ENCODE results near the gene SLC25A41.
"Not testable (repeated sequence)": the region's sequence is repeated elsewhere in the genome, so short reads cannot be mapped to it uniquely, and the experiment has no call there.

The SLC25A41 gene

GRCh38 chr19:6402837-6403608 is 30.5 kb downstream of the SLC25A41 start:
- DNase-seq: no peak

- DNase-seq: no peak
Measured at GRCh38 chr19:6402058-6402457, 31.5 kb downstream of the SLC25A41 start.

GRCh38 chr19:6400062-6400944 is 33.3 kb downstream of the SLC25A41 start:
- not testable (repeated sequence) for DNase-seq

- DNase-seq: no peak
Measured at GRCh38 chr19:6396305-6396704, 37.3 kb downstream of the SLC25A41 start.

GRCh38 chr19:6394831-6395230 is 38.7 kb downstream of the SLC25A41 start:
- DNase-seq: no peak

- peak; percentile 54 for DNase-seq
Measured at GRCh38 chr19:6393983-6394412, 39.6 kb downstream of the SLC25A41 start.

GRCh38 chr19:6393074-6393982 is 40.2 kb downstream of the SLC25A41 start, which contains the start of gene GTF2F1:
GTF2F1 (minus strand) TSS chr19:6393164; CDS start chr19:6392995, 169 bp downstream.
- DNase-seq: peak; percentile 92

- DNase-seq: no peak
Measured at GRCh38 chr19:6392221-6393073, 41.1 kb downstream of the SLC25A41 start.

- DNase-seq: no peak
Measured at GRCh38 chr19:6387372-6387771, 46.2 kb downstream of the SLC25A41 start.

- no peak for DNase-seq
Measured at GRCh38 chr19:6384381-6384780, 49.2 kb downstream of the SLC25A41 start.

- DNase-seq: no peak
Measured at GRCh38 chr19:6383188-6383587, 50.4 kb downstream of the SLC25A41 start.

- DNase-seq: no peak
Measured at GRCh38 chr19:6381030-6381750, 52.4 kb downstream of the SLC25A41 start.

GRCh38 chr19:6379744-6380143 is 53.8 kb downstream of the SLC25A41 start:
- DNase-seq: no peak

- DNase-seq: no peak
Measured at GRCh38 chr19:6378486-6378885, 55.1 kb downstream of the SLC25A41 start.

- no peak for DNase-seq
Measured at GRCh38 chr19:6378041-6378440, 55.5 kb downstream of the SLC25A41 start.

- DNase-seq: no peak
Measured at GRCh38 chr19:6376512-6377190, 56.9 kb downstream of the SLC25A41 start.
